Gastroesophageal sphincter (tissue), 3 donors: ENCODE data around the gene TP53TG5.

ENCODE experiments used
- CTCF ChIP-seq, 4 experiments: fragments of 200-600 bp in 2 of 4; fragments of 450-650 bp in 2 of 4; sonication (generic) in 1 of 4; IDR thresholded peaks; one replicate each; pipeline ENCODE4 v1.5.1; 2017 to 2019; ENCODE audit warnings: antibody characterized with exemption in 4 of 4, mild to moderate bottlenecking in 2 of 4, moderate library complexity in 2 of 4
- POLR2A ChIP-seq, 2 donors: fragments of 450-650 bp; IDR thresholded peaks; one replicate each; pipeline ENCODE4 v1.6.1; 2017; ENCODE audit warnings: antibody characterized with exemption in 2 of 2, mild to moderate bottlenecking in 2 of 2, moderate library complexity in 1 of 2
- POLR2AphosphoS5 ChIP-seq: sonication (generic); formaldehyde crosslinking; IDR thresholded peaks from one replicate; pipeline ENCODE4 v1.6.1; 2017; ENCODE audit warnings: antibody characterized with exemption

- TF ChIP-seq POLR2AphosphoS5 (no peak), CTCF (IDR thresholded peaks at IDR 0.05) (no peak), POLR2A (IDR thresholded peaks at IDR 0.05) (no peak)
Measured at GRCh38 chr20:45352729-45353128, 25.4 kb downstream of the TP53TG5 start.
